Liver (tissue), 9 donors: ENCODE data around the gene TXNDC16. TPM values are rescaled to one million over a fixed set of nuclear protein-coding genes. Genes with fewer than 3 reads are reported as not detected.

Experiments
- DNase-seq: peaks from one replicate; pipeline ENCODE4 v3.0.0-alpha.2; 2017; ENCODE audit warnings: low spot score
- H3K27ac ChIP-seq, 2 donors: one replicate each; pipeline ENCODE4 v1.7.0; 2013; ENCODE audit warnings: inconsistent platforms in 2 of 2, low read length in 2 of 2, control low read depth in 1 of 2, low read depth in 1 of 2, mild to moderate bottlenecking in 1 of 2
- H3K27me3 ChIP-seq, 4 donors: one replicate each; pipeline versions ENCODE4 v1.6.1 to v1.7.0; 2013; ENCODE audit warnings: low read length in 3 of 4, inconsistent platforms in 1 of 4, mild to moderate bottlenecking in 1 of 4, moderate library complexity in 1 of 4; ENCODE audit not compliant: control insufficient read depth in 4 of 4, insufficient read depth in 4 of 4
- H3K36me3 ChIP-seq, 4 donors: one replicate each; pipeline versions ENCODE4 v1.6.1 to v1.7.0; 2013; ENCODE audit warnings: low read length in 3 of 4, mild to moderate bottlenecking in 3 of 4, low read depth in 1 of 4, moderate library complexity in 1 of 4; ENCODE audit not compliant: control insufficient read depth in 4 of 4, insufficient read depth in 3 of 4
- H3K4me1 ChIP-seq, 4 donors: one replicate each; pipeline versions ENCODE4 v1.6.1 to v1.7.0; 2013; ENCODE audit warnings: low read length in 3 of 4, mild to moderate bottlenecking in 3 of 4, moderate library complexity in 1 of 4; ENCODE audit not compliant: control insufficient read depth in 4 of 4, insufficient read depth in 4 of 4
- H3K4me3 ChIP-seq, 3 donors: one replicate each; pipeline versions ENCODE4 v1.6.1 to v1.7.0; 2013; ENCODE audit warnings: low read length in 3 of 3, control low read depth in 1 of 3, low read depth in 1 of 3, mild to moderate bottlenecking in 1 of 3
- H3K9ac ChIP-seq, 2 donors: one replicate each; pipeline ENCODE4 v1.7.0; 2013; ENCODE audit warnings: low read length in 2 of 2, mild to moderate bottlenecking in 2 of 2, moderate library complexity in 2 of 2, control low read depth in 1 of 2, low read depth in 1 of 2
- H3K9me3 ChIP-seq, 4 donors: one replicate each; pipeline versions ENCODE4 v1.6.1 to v1.7.0; 2013; ENCODE audit warnings: low read length in 3 of 4; ENCODE audit not compliant: control insufficient read depth in 4 of 4
- ATF3 ChIP-seq: IDR thresholded peaks from 2 replicates; pipeline ENCODE4 v1.6.1; 2016; ENCODE audit warnings: antibody characterized with exemption
- EGR1 ChIP-seq, 2 donors: IDR thresholded peaks; 2 replicates each; pipeline ENCODE4 v1.6.1; 2016 to 2018; ENCODE audit warnings: antibody characterized with exemption in 2 of 2, low read depth in 2 of 2
- FOXA1 ChIP-seq: IDR thresholded peaks from 2 replicates; pipeline ENCODE4 v1.6.1; 2016; ENCODE audit warnings: antibody characterized with exemption
- FOXA2 ChIP-seq: IDR thresholded peaks from 2 replicates; pipeline ENCODE4 v1.6.1; 2016; ENCODE audit warnings: antibody characterized with exemption
- GABPA ChIP-seq, 2 donors: IDR thresholded peaks in 1 of 2; conservative IDR thresholded peaks in 1 of 2; 2 replicates each; pipeline ENCODE4 v1.6.1; 2016; ENCODE audit warnings: antibody characterized with exemption in 2 of 2, mild to moderate bottlenecking in 1 of 2, moderate library complexity in 1 of 2
- HNF4A ChIP-seq, 2 donors: conservative IDR thresholded peaks; 2 replicates each; pipeline ENCODE4 v1.6.1; 2016; ENCODE audit warnings: antibody characterized with exemption in 2 of 2, mild to moderate bottlenecking in 2 of 2
- HNF4G ChIP-seq: IDR thresholded peaks from 2 replicates; pipeline ENCODE4 v1.6.1; 2016; ENCODE audit warnings: antibody characterized with exemption
- JUND ChIP-seq, 2 donors: IDR thresholded peaks; 2 replicates each; pipeline ENCODE4 v1.6.1; 2016; ENCODE audit warnings: antibody characterized with exemption in 2 of 2
- NR2F2 ChIP-seq: IDR thresholded peaks from 2 replicates; pipeline ENCODE4 v1.6.1; 2016; ENCODE audit warnings: antibody characterized with exemption
- RAD21 ChIP-seq, 2 donors: IDR thresholded peaks; 2 replicates each; pipeline ENCODE4 v1.6.1; 2016; ENCODE audit warnings: antibody characterized with exemption in 2 of 2, mild to moderate bottlenecking in 2 of 2
- RXRA ChIP-seq, 2 donors: IDR thresholded peaks; 2 replicates each; pipeline ENCODE4 v1.6.1; 2017 to 2018; ENCODE audit warnings: antibody characterized with exemption in 2 of 2, mild to moderate bottlenecking in 1 of 2
- SP1 ChIP-seq: IDR thresholded peaks from 2 replicates; pipeline ENCODE4 v1.6.1; 2018; ENCODE audit warnings: antibody characterized with exemption, mild to moderate bottlenecking
- TAF1 ChIP-seq: conservative IDR thresholded peaks from 2 replicates; pipeline ENCODE4 v1.6.1; 2016; ENCODE audit warnings: antibody characterized with exemption, mild to moderate bottlenecking
- YY1 ChIP-seq: IDR thresholded peaks from 2 replicates; pipeline ENCODE4 v1.6.1; 2016; ENCODE audit warnings: antibody characterized with exemption, mild to moderate bottlenecking
- polyA plus RNA-seq, 2 donors: library from polyadenylated mRNA; stranded (reverse) in 1 of 2; unstranded in 1 of 2; fragments of 200-250 nt in 1 of 2; fragments of >200 nt in 1 of 2; fragmentation: Nextera tagmentation in 1 of 2; extraction: Ambion mirVana in 1 of 2; gene quantifications; one replicate each; pipeline versions ENCODE4 v1.2.1 to v1.2.3, GENCODE V29; 2013 to 2015
- total RNA-seq, 2 donors: library from RNA; depleted of rRNA; stranded (reverse); fragments of >200 nt; gene quantifications; one replicate each; pipeline ENCODE4 v1.2.3, GENCODE V29; 2014
- TF ChIP-seq, protein P1 (sequence below): IDR thresholded peaks from 2 replicates; pipeline ENCODE4 v1.6.1; 2016; ENCODE audit warnings: antibody characterized with exemption
- TF ChIP-seq, protein P2 (sequence below): IDR thresholded peaks from 2 replicates; pipeline ENCODE4 v1.6.1; 2016; ENCODE audit warnings: antibody characterized with exemption, mild to moderate bottlenecking
- TF ChIP-seq, protein P3 (sequence below): IDR thresholded peaks from 2 replicates; pipeline ENCODE4 v1.6.1; 2016; ENCODE audit warnings: antibody characterized with exemption
- TF ChIP-seq, protein P4 (sequence below): fragments of 150-350 bp; IDR thresholded peaks from 2 replicates; pipeline ENCODE4 v1.5.1; 2017; ENCODE audit warnings: improper control_type of control experiment, low read depth, low read length; ENCODE audit not compliant: missing input control
- donor health status: healthy.
- donor health status: healthy.
- donor health status: healthy.
- donor health status: healthy.
- donor health status: healthy.

The TXNDC16 gene
- total and polyA plus RNA-seq, 4 donors, result 2.0 to 16.2 (median 4.1) TPM

GRCh38 chr14:52457411-52457810 lies 94.9 kb downstream of the TXNDC16 start:
- no peaks in the 10 kb centered on the region for H3K9me3 ChIP-seq
- peaks cover 0 to 18% (median 2%) of the 10 kb centered on the region in 4 donors for H3K36me3 ChIP-seq
- no peak overlapping the region for H3K9ac ChIP-seq
- H3K4me3 ChIP-seq, result no peak overlapping the region
- H3K27ac ChIP-seq, result no peak overlapping the region
- H3K4me1 ChIP-seq, result no peaks in the 10 kb centered on the region
- no peaks in the 10 kb centered on the region for H3K27me3 ChIP-seq
- TF ChIP-seq TAF1 (no peak), GABPA (IDR thresholded peaks at IDR 0.05 in 1 of 2, conservative IDR thresholded peaks at IDR 0.05 in 1 of 2) (no peak), HNF4A (conservative IDR thresholded peaks at IDR 0.05) (no peak), YY1 (no peak), FOXA2 (no peak), FOXA1 (no peak), RAD21 (IDR thresholded peaks at IDR 0.05) (no peak), JUND (IDR thresholded peaks at IDR 0.05) (no peak), EGR1 (IDR thresholded peaks at IDR 0.05; ENCODE audit: low read depth in 2 of 2) (no peak), RXRA (IDR thresholded peaks at IDR 0.05) (no peak), ATF3 (no peak), NR2F2 (no peak), HNF4G (no peak), SP1 (no peak)
- TF ChIP-seq, protein P1, sequence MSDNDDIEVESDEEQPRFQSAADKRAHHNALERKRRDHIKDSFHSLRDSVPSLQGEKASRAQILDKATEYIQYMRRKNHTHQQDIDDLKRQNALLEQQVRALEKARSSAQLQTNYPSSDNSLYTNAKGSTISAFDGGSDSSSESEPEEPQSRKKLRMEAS, result no peak
- TF ChIP-seq, protein P2, sequence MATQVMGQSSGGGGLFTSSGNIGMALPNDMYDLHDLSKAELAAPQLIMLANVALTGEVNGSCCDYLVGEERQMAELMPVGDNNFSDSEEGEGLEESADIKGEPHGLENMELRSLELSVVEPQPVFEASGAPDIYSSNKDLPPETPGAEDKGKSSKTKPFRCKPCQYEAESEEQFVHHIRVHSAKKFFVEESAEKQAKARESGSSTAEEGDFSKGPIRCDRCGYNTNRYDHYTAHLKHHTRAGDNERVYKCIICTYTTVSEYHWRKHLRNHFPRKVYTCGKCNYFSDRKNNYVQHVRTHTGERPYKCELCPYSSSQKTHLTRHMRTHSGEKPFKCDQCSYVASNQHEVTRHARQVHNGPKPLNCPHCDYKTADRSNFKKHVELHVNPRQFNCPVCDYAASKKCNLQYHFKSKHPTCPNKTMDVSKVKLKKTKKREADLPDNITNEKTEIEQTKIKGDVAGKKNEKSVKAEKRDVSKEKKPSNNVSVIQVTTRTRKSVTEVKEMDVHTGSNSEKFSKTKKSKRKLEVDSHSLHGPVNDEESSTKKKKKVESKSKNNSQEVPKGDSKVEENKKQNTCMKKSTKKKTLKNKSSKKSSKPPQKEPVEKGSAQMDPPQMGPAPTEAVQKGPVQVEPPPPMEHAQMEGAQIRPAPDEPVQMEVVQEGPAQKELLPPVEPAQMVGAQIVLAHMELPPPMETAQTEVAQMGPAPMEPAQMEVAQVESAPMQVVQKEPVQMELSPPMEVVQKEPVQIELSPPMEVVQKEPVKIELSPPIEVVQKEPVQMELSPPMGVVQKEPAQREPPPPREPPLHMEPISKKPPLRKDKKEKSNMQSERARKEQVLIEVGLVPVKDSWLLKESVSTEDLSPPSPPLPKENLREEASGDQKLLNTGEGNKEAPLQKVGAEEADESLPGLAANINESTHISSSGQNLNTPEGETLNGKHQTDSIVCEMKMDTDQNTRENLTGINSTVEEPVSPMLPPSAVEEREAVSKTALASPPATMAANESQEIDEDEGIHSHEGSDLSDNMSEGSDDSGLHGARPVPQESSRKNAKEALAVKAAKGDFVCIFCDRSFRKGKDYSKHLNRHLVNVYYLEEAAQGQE, result no peak
- TF ChIP-seq, protein P3, sequence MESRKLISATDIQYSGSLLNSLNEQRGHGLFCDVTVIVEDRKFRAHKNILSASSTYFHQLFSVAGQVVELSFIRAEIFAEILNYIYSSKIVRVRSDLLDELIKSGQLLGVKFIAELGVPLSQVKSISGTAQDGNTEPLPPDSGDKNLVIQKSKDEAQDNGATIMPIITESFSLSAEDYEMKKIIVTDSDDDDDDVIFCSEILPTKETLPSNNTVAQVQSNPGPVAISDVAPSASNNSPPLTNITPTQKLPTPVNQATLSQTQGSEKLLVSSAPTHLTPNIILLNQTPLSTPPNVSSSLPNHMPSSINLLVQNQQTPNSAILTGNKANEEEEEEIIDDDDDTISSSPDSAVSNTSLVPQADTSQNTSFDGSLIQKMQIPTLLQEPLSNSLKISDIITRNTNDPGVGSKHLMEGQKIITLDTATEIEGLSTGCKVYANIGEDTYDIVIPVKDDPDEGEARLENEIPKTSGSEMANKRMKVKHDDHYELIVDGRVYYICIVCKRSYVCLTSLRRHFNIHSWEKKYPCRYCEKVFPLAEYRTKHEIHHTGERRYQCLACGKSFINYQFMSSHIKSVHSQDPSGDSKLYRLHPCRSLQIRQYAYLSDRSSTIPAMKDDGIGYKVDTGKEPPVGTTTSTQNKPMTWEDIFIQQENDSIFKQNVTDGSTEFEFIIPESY, result no peak
- TF ChIP-seq, protein P4, sequence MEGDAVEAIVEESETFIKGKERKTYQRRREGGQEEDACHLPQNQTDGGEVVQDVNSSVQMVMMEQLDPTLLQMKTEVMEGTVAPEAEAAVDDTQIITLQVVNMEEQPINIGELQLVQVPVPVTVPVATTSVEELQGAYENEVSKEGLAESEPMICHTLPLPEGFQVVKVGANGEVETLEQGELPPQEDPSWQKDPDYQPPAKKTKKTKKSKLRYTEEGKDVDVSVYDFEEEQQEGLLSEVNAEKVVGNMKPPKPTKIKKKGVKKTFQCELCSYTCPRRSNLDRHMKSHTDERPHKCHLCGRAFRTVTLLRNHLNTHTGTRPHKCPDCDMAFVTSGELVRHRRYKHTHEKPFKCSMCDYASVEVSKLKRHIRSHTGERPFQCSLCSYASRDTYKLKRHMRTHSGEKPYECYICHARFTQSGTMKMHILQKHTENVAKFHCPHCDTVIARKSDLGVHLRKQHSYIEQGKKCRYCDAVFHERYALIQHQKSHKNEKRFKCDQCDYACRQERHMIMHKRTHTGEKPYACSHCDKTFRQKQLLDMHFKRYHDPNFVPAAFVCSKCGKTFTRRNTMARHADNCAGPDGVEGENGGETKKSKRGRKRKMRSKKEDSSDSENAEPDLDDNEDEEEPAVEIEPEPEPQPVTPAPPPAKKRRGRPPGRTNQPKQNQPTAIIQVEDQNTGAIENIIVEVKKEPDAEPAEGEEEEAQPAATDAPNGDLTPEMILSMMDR, result no peak
- DNase-seq, result no peak
